Body of pancreas (tissue), 4 donors: ENCODE results near the gene RBMS2.

Experiments
- POLR2A ChIP-seq, 3 donors: fragments of 450-650 bp; IDR thresholded peaks; one replicate each; pipeline ENCODE4 v1.6.1; 2016; ENCODE audit warnings: antibody characterized with exemption in 3 of 3, mild to moderate bottlenecking in 2 of 3
- TF ChIP-seq, protein P1 (sequence below), 7 experiments: fragments of 450-650 bp in 4 of 7; fragments of 200-600 bp in 3 of 7; sonication (generic) in 3 of 7; IDR thresholded peaks; one replicate each; pipeline ENCODE4 v1.5.1; 2016 to 2019; ENCODE audit warnings: antibody characterized with exemption in 7 of 7

GRCh38 chr12:56520048-56520447 is 1.6 kb upstream of the RBMS2 start:
- TF ChIP-seq POLR2A (IDR thresholded peaks at IDR 0.05), result no peak
- TF ChIP-seq, protein P1, sequence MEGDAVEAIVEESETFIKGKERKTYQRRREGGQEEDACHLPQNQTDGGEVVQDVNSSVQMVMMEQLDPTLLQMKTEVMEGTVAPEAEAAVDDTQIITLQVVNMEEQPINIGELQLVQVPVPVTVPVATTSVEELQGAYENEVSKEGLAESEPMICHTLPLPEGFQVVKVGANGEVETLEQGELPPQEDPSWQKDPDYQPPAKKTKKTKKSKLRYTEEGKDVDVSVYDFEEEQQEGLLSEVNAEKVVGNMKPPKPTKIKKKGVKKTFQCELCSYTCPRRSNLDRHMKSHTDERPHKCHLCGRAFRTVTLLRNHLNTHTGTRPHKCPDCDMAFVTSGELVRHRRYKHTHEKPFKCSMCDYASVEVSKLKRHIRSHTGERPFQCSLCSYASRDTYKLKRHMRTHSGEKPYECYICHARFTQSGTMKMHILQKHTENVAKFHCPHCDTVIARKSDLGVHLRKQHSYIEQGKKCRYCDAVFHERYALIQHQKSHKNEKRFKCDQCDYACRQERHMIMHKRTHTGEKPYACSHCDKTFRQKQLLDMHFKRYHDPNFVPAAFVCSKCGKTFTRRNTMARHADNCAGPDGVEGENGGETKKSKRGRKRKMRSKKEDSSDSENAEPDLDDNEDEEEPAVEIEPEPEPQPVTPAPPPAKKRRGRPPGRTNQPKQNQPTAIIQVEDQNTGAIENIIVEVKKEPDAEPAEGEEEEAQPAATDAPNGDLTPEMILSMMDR (IDR thresholded peaks at IDR 0.05), result no peak
